Liver (tissue), 10 donors: ENCODE results near the gene HRG. TPM values are rescaled to one million over a fixed set of nuclear protein-coding genes. Genes with fewer than 3 reads are reported as not detected.

Source experiments
- DNase-seq: peaks from one replicate; pipeline ENCODE4 v3.0.0-alpha.2; 2017; ENCODE audit warnings: low spot score
- H3K27ac ChIP-seq, 2 donors: one replicate each; pipeline ENCODE4 v1.7.0; 2013; ENCODE audit warnings: inconsistent platforms in 2 of 2, low read length in 2 of 2, control low read depth in 1 of 2, low read depth in 1 of 2, mild to moderate bottlenecking in 1 of 2
- H3K27me3 ChIP-seq, 4 donors: one replicate each; pipeline versions ENCODE4 v1.6.1 to v1.7.0; 2013; ENCODE audit warnings: low read length in 3 of 4, inconsistent platforms in 1 of 4, mild to moderate bottlenecking in 1 of 4, moderate library complexity in 1 of 4; ENCODE audit not compliant: control insufficient read depth in 4 of 4, insufficient read depth in 4 of 4
- H3K36me3 ChIP-seq, 4 donors: one replicate each; pipeline versions ENCODE4 v1.6.1 to v1.7.0; 2013; ENCODE audit warnings: low read length in 3 of 4, mild to moderate bottlenecking in 3 of 4, low read depth in 1 of 4, moderate library complexity in 1 of 4; ENCODE audit not compliant: control insufficient read depth in 4 of 4, insufficient read depth in 3 of 4
- H3K4me1 ChIP-seq, 4 donors: one replicate each; pipeline versions ENCODE4 v1.6.1 to v1.7.0; 2013; ENCODE audit warnings: low read length in 3 of 4, mild to moderate bottlenecking in 3 of 4, moderate library complexity in 1 of 4; ENCODE audit not compliant: control insufficient read depth in 4 of 4, insufficient read depth in 4 of 4
- H3K4me3 ChIP-seq, 3 donors: one replicate each; pipeline versions ENCODE4 v1.6.1 to v1.7.0; 2013; ENCODE audit warnings: low read length in 3 of 3, control low read depth in 1 of 3, low read depth in 1 of 3, mild to moderate bottlenecking in 1 of 3
- H3K9ac ChIP-seq, 2 donors: one replicate each; pipeline ENCODE4 v1.7.0; 2013; ENCODE audit warnings: low read length in 2 of 2, mild to moderate bottlenecking in 2 of 2, moderate library complexity in 2 of 2, control low read depth in 1 of 2, low read depth in 1 of 2
- H3K9me3 ChIP-seq, 4 donors: one replicate each; pipeline versions ENCODE4 v1.6.1 to v1.7.0; 2013; ENCODE audit warnings: low read length in 3 of 4; ENCODE audit not compliant: control insufficient read depth in 4 of 4
- ATF3 ChIP-seq: IDR thresholded peaks from 2 replicates; pipeline ENCODE4 v1.6.1; 2016; ENCODE audit warnings: antibody characterized with exemption
- CTCF ChIP-seq: fragments of 150-350 bp; IDR thresholded peaks from 2 replicates; pipeline ENCODE4 v1.5.1; 2017; ENCODE audit warnings: improper control_type of control experiment, low read depth, low read length; ENCODE audit not compliant: missing input control
- FOXA2 ChIP-seq: IDR thresholded peaks from 2 replicates; pipeline ENCODE4 v1.6.1; 2016; ENCODE audit warnings: antibody characterized with exemption
- MAX ChIP-seq: IDR thresholded peaks from 2 replicates; pipeline ENCODE4 v1.6.1; 2016; ENCODE audit warnings: antibody characterized with exemption
- NR2F2 ChIP-seq: IDR thresholded peaks from 2 replicates; pipeline ENCODE4 v1.6.1; 2016; ENCODE audit warnings: antibody characterized with exemption
- RAD21 ChIP-seq, 2 donors: IDR thresholded peaks; 2 replicates each; pipeline ENCODE4 v1.6.1; 2016; ENCODE audit warnings: antibody characterized with exemption in 2 of 2, mild to moderate bottlenecking in 2 of 2
- REST ChIP-seq: IDR thresholded peaks from 2 replicates; pipeline ENCODE4 v1.6.1; 2016; ENCODE audit warnings: antibody characterized with exemption, mild to moderate bottlenecking
- RXRA ChIP-seq, 2 donors: IDR thresholded peaks; 2 replicates each; pipeline ENCODE4 v1.6.1; 2017 to 2018; ENCODE audit warnings: antibody characterized with exemption in 2 of 2, mild to moderate bottlenecking in 1 of 2
- YY1 ChIP-seq: IDR thresholded peaks from 2 replicates; pipeline ENCODE4 v1.6.1; 2016; ENCODE audit warnings: antibody characterized with exemption, mild to moderate bottlenecking
- WGBS: extraction: QIAGEN DNeasy Blood & Tissue Kit; methylation state at CpG from one replicate; pipeline ENCODE4 v1.1.7; 2013; 5-methylcytosine and 5-hydroxymethylcytosine counted together
- polyA plus RNA-seq, 2 donors: library from polyadenylated mRNA; stranded (reverse) in 1 of 2; unstranded in 1 of 2; fragments of 200-250 nt in 1 of 2; fragments of >200 nt in 1 of 2; fragmentation: Nextera tagmentation in 1 of 2; extraction: Ambion mirVana in 1 of 2; gene quantifications; one replicate each; pipeline versions ENCODE4 v1.2.1 to v1.2.3, GENCODE V29; 2013 to 2015
- small RNA-seq: library from RNA; depleted of rRNA; stranded (forward); fragments of <200 nt; gene quantifications from one replicate; pipeline ENCODE3, GENCODE V24; 2014
- total RNA-seq, 2 donors: library from RNA; depleted of rRNA; stranded (reverse); fragments of >200 nt; gene quantifications; one replicate each; pipeline ENCODE4 v1.2.3, GENCODE V29; 2014
- donor health status: healthy.
- donor health status: healthy.
- donor health status: healthy.
- donor health status: healthy.
- donor health status: healthy.

The HRG gene
- total and polyA plus RNA-seq, 4 donors = 41.8 to 837 (median 227) TPM

- no peak overlapping the region for H3K27ac ChIP-seq
- no peak overlapping the region for H3K9ac ChIP-seq
- peaks cover 4 to 56% (median 41%) of the 10 kb centered on the region in 4 donors for H3K4me1 ChIP-seq
- H3K4me3 ChIP-seq = no peak overlapping the region
- no peaks in the 10 kb centered on the region for H3K27me3 ChIP-seq
- TF ChIP-seq CTCF = peak; percentile 2
- no peak for TF ChIP-seq FOXA2
- TF ChIP-seq RXRA (IDR thresholded peaks at IDR 0.05) = no peak
- peak in 1 of 2 donors; percentile 43 for TF ChIP-seq RAD21 (IDR thresholded peaks at IDR 0.05)
- TF ChIP-seq NR2F2 = no peak
- WGBS = 48% methylated on average over 7 of the region's 7 CpGs
- DNase-seq = no peak
- H3K9me3 ChIP-seq = no peaks in the 10 kb centered on the region
- peaks cover 5 to 34% (median 15%) of the 10 kb centered on the region in 4 donors for H3K36me3 ChIP-seq
Measured at GRCh38 chr3:186722457-186722856, 56.6 kb downstream of the HRG start.

- Histone ChIP-seq H3K27ac (no peak overlapping the region), H3K4me1 (peaks cover 6 to 73% (median 61%) of the 10 kb centered on the region in 4 donors), H3K4me3 (no peak overlapping the region), H3K9me3 (no peaks in the 10 kb centered on the region), H3K9ac (no peak overlapping the region), H3K36me3 (peaks cover 8 to 48% (median 24%) of the 10 kb centered on the region in 4 donors), H3K27me3 (no peaks in the 10 kb centered on the region)
- no peak for TF ChIP-seq RXRA (IDR thresholded peaks at IDR 0.05)
- no peak for TF ChIP-seq REST
- TF ChIP-seq MAX = no peak
- no peak for TF ChIP-seq CTCF
- no peak for TF ChIP-seq ATF3
- TF ChIP-seq FOXA2 = no peak
- TF ChIP-seq NR2F2 = no peak
- no peak for TF ChIP-seq YY1
- WGBS = 90% methylated on average over 12 of the region's 12 CpGs
- DNase-seq = no peak
Measured at GRCh38 chr3:186724911-186725310, 59.1 kb downstream of the HRG start.

Small RNAs within 50 kb of the gene (small RNA-seq; reads per million reads assigned to genes)
- gene RF00017 = not detected

Other genes starting within 250 kb of the HRG start
- 1 to 10 TPM; 1.2 to 3.6 TPM for gene CRYGS, start 121.6 kb upstream of the HRG start, total RNA-seq
- gene CRYGS, start 121.6 kb upstream of the HRG start, polyA plus RNA-seq = 1 to 10 TPM in 1 of 2 donors, under 1 TPM in 1; 0.53 to 1.2 TPM
- gene TBCCD1, start 98.7 kb upstream of the HRG start, total RNA-seq = 10 to 100 TPM; 15.5 to 16.2 TPM
- gene TBCCD1, start 98.7 kb upstream of the HRG start, polyA plus RNA-seq = 1 to 10 TPM; 4.9 to 5.6 TPM
- gene DNAJB11, start 95.3 kb upstream of the HRG start, total RNA-seq = 100 to 1,000 TPM in 1 of 2 donors, 10 to 100 TPM in 1; 30.2 to 101 TPM
- gene DNAJB11, start 95.3 kb upstream of the HRG start, polyA plus RNA-seq = 10 to 100 TPM; 44.7 to 67.3 TPM
- gene AHSG, start 53.0 kb upstream of the HRG start, total RNA-seq = 1,000 to 10,000 TPM in 1 of 2 donors, 100 to 1,000 TPM in 1; 965 to 4,470 TPM
- gene AHSG, start 53.0 kb upstream of the HRG start, polyA plus RNA-seq = 1,000 to 10,000 TPM; 1,784 to 2,316 TPM
- gene FETUB, start 25.6 kb upstream of the HRG start, total RNA-seq = 10 to 100 TPM in 1 of 2 donors, 1 to 10 TPM in 1; 3.1 to 10.8 TPM
- 10 to 100 TPM in 1 of 2 donors, 1 to 10 TPM in 1; 8.0 to 28.6 TPM for gene FETUB, start 25.6 kb upstream of the HRG start, polyA plus RNA-seq
- gene KNG1, start 51.3 kb downstream of the HRG start, total RNA-seq = 100 to 1,000 TPM; 605 to 918 TPM
- gene KNG1, start 51.3 kb downstream of the HRG start, polyA plus RNA-seq = 100 to 1,000 TPM; 647 to 785 TPM
- gene EIF4A2, start 117.6 kb downstream of the HRG start, total RNA-seq = 100 to 1,000 TPM; 255 to 373 TPM
- gene EIF4A2, start 117.6 kb downstream of the HRG start, polyA plus RNA-seq = 10 to 100 TPM; 81.4 to 89.9 TPM
- gene RFC4, start 140.5 kb downstream of the HRG start, total RNA-seq = 10 to 100 TPM in 1 of 2 donors, 1 to 10 TPM in 1; 6.4 to 27.3 TPM
- 1 to 10 TPM; 4.6 to 6.2 TPM for gene RFC4, start 140.5 kb downstream of the HRG start, polyA plus RNA-seq
- gene ADIPOQ, start 176.7 kb downstream of the HRG start, total RNA-seq = not detected
- under 1 TPM in 1 of 2 donors, not detected in 1; 0.02 TPM for gene ADIPOQ, start 176.7 kb downstream of the HRG start, polyA plus RNA-seq